ENCODE results near the gene DHRS4.
A peak's percentile ranks its signal among the peaks of the same experiment; 100 is the strongest.
"Not testable (repeated sequence)": the region's sequence is repeated elsewhere in the genome, so short reads cannot be mapped to it uniquely, and the experiment has no call there.

Gene DHRS4

GRCh38 chr14:23988607-23989363, 35.2 kb downstream of the DHRS4 start, which contains the start of gene DHRS4L2:
TSS of gene DHRS4L2 (plus strand) at chr14:23988929. CDS start at chr14:23988948, 19 bp downstream.
- peak; percentile 58 for DNase-seq

- not testable (repeated sequence) for DNase-seq
Measured at GRCh38 chr14:23989734-23990445, 36.3 kb downstream of the DHRS4 start.

GRCh38 chr14:23990961-23991360, 37.4 kb downstream of the DHRS4 start:
- not testable (repeated sequence) for DNase-seq

- DNase-seq: not testable (repeated sequence)
Measured at GRCh38 chr14:23993042-23993441, 39.5 kb downstream of the DHRS4 start.

- DNase-seq: not testable (repeated sequence)
Measured at GRCh38 chr14:23996009-23996408, 42.4 kb downstream of the DHRS4 start.

GRCh38 chr14:23996825-23997224, 43.3 kb downstream of the DHRS4 start:
- DNase-seq: not testable (repeated sequence)

GRCh38 chr14:23999640-24000039, 46.1 kb downstream of the DHRS4 start:
- not testable (repeated sequence) for DNase-seq

GRCh38 chr14:24001078-24001477, 47.5 kb downstream of the DHRS4 start:
- peak; percentile 44 for DNase-seq

- DNase-seq: peak; percentile 86
Measured at GRCh38 chr14:24001679-24002078, 48.1 kb downstream of the DHRS4 start.

- DNase-seq: not testable (repeated sequence)
Measured at GRCh38 chr14:24006471-24006816, 52.9 kb downstream of the DHRS4 start.

GRCh38 chr14:24006817-24007652, 53.5 kb downstream of the DHRS4 start:
- peak; percentile 0 for DNase-seq

- no peak for DNase-seq
Measured at GRCh38 chr14:24011051-24011450, 57.5 kb downstream of the DHRS4 start.

- DNase-seq: not testable (repeated sequence)
Measured at GRCh38 chr14:24012726-24013273, 59.2 kb downstream of the DHRS4 start.

- peak; percentile 52 for DNase-seq
Measured at GRCh38 chr14:24013654-24014514, 60.3 kb downstream of the DHRS4 start.

- DNase-seq: not testable (repeated sequence)
Measured at GRCh38 chr14:24015745-24016144, 62.2 kb downstream of the DHRS4 start.
